ENCODE results near the gene FOXE3. TPM values are rescaled to one million over a fixed set of nuclear protein-coding genes. Genes with fewer than 3 reads are reported as not detected.

FOXE3 gene
- total and polyA plus RNA-seq, 2 donors = 0.05 to 0.39 TPM

- Histone ChIP-seq H3K27ac (ENCODE audit: low read depth in 1 of 2, low read length in 1 of 2) (no peak overlapping the region), H3K36me3 (ENCODE audit: control insufficient read depth in 2 of 2, insufficient read depth in 2 of 2, low read length in 1 of 2) (peaks cover 2 to 5% of the 10 kb centered on the region in 2 donors), H3K27me3 (ENCODE audit: control insufficient read depth in 2 of 2, insufficient read depth in 1 of 2, low read length in 1 of 2) (peaks cover 0 to 3% of the 10 kb centered on the region in 2 donors), H3K4me3 (ENCODE audit: low read length in 2 of 2) (no peak overlapping the region), H3K4me1 (ENCODE audit: control insufficient read depth in 2 of 2, insufficient read depth in 2 of 2, low read length in 2 of 2) (no peaks in the 10 kb centered on the region), H3K9me3 (ENCODE audit: control insufficient read depth in 2 of 2, insufficient read depth in 1 of 2, low read length in 1 of 2) (no peaks in the 10 kb centered on the region)
- 97% methylated on average over 5 of the region's 5 CpGs for WGBS
- no peak for DNase-seq (ENCODE audit: low read depth in 6 of 9, low spot score in 9 of 9)
These were observed 29.8 kb upstream of the FOXE3 start for GRCh38 chr1:47386268-47386667.

GRCh38 chr1:47388030-47388890 is 27.8 kb upstream of the FOXE3 start:
- WGBS = 62% methylated on average over 10 of the region's 10 CpGs
- Histone ChIP-seq H3K36me3 (ENCODE audit: control insufficient read depth in 2 of 2, insufficient read depth in 2 of 2, low read length in 1 of 2) (peaks cover 0 to 2% of the 10 kb centered on the region in 2 donors), H3K4me1 (ENCODE audit: control insufficient read depth in 2 of 2, insufficient read depth in 2 of 2, low read length in 2 of 2) (no peaks in the 10 kb centered on the region), H3K4me3 (ENCODE audit: low read length in 2 of 2) (no peak overlapping the region), H3K27me3 (ENCODE audit: control insufficient read depth in 2 of 2, insufficient read depth in 1 of 2, low read length in 1 of 2) (peaks cover 0 to 3% of the 10 kb centered on the region in 2 donors), H3K9me3 (ENCODE audit: control insufficient read depth in 2 of 2, insufficient read depth in 1 of 2, low read length in 1 of 2) (no peaks in the 10 kb centered on the region), H3K27ac (ENCODE audit: low read depth in 1 of 2, low read length in 1 of 2) (no peak overlapping the region)
- no peak for DNase-seq (ENCODE audit: low read depth in 6 of 9, low spot score in 9 of 9)

- WGBS = 32% methylated on average over 3 of the region's 3 CpGs
- Histone ChIP-seq H3K4me3 (ENCODE audit: low read length in 2 of 2) (no peak overlapping the region), H3K4me1 (ENCODE audit: control insufficient read depth in 2 of 2, insufficient read depth in 2 of 2, low read length in 2 of 2) (no peaks in the 10 kb centered on the region), H3K36me3 (ENCODE audit: control insufficient read depth in 2 of 2, insufficient read depth in 2 of 2, low read length in 1 of 2) (no peaks in the 10 kb centered on the region), H3K9me3 (ENCODE audit: control insufficient read depth in 2 of 2, insufficient read depth in 1 of 2, low read length in 1 of 2) (no peaks in the 10 kb centered on the region), H3K27ac (ENCODE audit: low read depth in 1 of 2, low read length in 1 of 2) (no peak overlapping the region), H3K27me3 (ENCODE audit: control insufficient read depth in 2 of 2, insufficient read depth in 1 of 2, low read length in 1 of 2) (peaks cover 0 to 3% of the 10 kb centered on the region in 2 donors)
- DNase-seq (ENCODE audit: low read depth in 6 of 9, low spot score in 9 of 9) = peak in 2 of 9 donors; percentile 16 to 23
These were observed 27.2 kb upstream of the FOXE3 start for GRCh38 chr1:47388891-47389238.

- Histone ChIP-seq H3K4me1 (ENCODE audit: control insufficient read depth in 2 of 2, insufficient read depth in 2 of 2, low read length in 2 of 2) (no peaks in the 10 kb centered on the region), H3K36me3 (ENCODE audit: control insufficient read depth in 2 of 2, insufficient read depth in 2 of 2, low read length in 1 of 2) (no peaks in the 10 kb centered on the region), H3K27me3 (ENCODE audit: control insufficient read depth in 2 of 2, insufficient read depth in 1 of 2, low read length in 1 of 2) (peaks cover 0 to 3% of the 10 kb centered on the region in 2 donors), H3K9me3 (ENCODE audit: control insufficient read depth in 2 of 2, insufficient read depth in 1 of 2, low read length in 1 of 2) (no peaks in the 10 kb centered on the region), H3K27ac (ENCODE audit: low read depth in 1 of 2, low read length in 1 of 2) (no peak overlapping the region), H3K4me3 (ENCODE audit: low read length in 2 of 2) (no peak overlapping the region)
- whole genome bisulfite sequencing = 72% methylated on average over 2 of the region's 2 CpGs
- DNase-seq (ENCODE audit: low read depth in 6 of 9, low spot score in 9 of 9) = no peak
These were observed 26.4 kb upstream of the FOXE3 start for GRCh38 chr1:47389731-47390130.

- Histone ChIP-seq H3K9me3 (ENCODE audit: control insufficient read depth in 2 of 2, insufficient read depth in 1 of 2, low read length in 1 of 2) (no peaks in the 10 kb centered on the region), H3K4me1 (ENCODE audit: control insufficient read depth in 2 of 2, insufficient read depth in 2 of 2, low read length in 2 of 2) (no peaks in the 10 kb centered on the region), H3K27ac (ENCODE audit: low read depth in 1 of 2, low read length in 1 of 2) (no peak overlapping the region), H3K4me3 (ENCODE audit: low read length in 2 of 2) (no peak overlapping the region), H3K27me3 (ENCODE audit: control insufficient read depth in 2 of 2, insufficient read depth in 1 of 2, low read length in 1 of 2) (peaks cover 0 to 5% of the 10 kb centered on the region in 2 donors), H3K36me3 (ENCODE audit: control insufficient read depth in 2 of 2, insufficient read depth in 2 of 2, low read length in 1 of 2) (no peaks in the 10 kb centered on the region)
- 69% methylated on average over 2 of the region's 2 CpGs for WGBS
- DNase-seq (ENCODE audit: low read depth in 6 of 9, low spot score in 9 of 9) = no peak
These were observed 25.2 kb upstream of the FOXE3 start for GRCh38 chr1:47390843-47391242.

GRCh38 chr1:47393141-47393540 is 22.9 kb upstream of the FOXE3 start:
- no peak overlapping the region for H3K27ac ChIP-seq (ENCODE audit: low read depth in 1 of 2, low read length in 1 of 2)
- WGBS = 86% methylated on average over 5 of the region's 5 CpGs
- H3K27me3 ChIP-seq (ENCODE audit: control insufficient read depth in 2 of 2, insufficient read depth in 1 of 2, low read length in 1 of 2) = peaks cover 0 to 9% of the 10 kb centered on the region in 2 donors
- no peaks in the 10 kb centered on the region for H3K4me1 ChIP-seq (ENCODE audit: control insufficient read depth in 2 of 2, insufficient read depth in 2 of 2, low read length in 2 of 2)
- DNase-seq (ENCODE audit: low read depth in 6 of 9, low spot score in 9 of 9) = no peak
- no peaks in the 10 kb centered on the region for H3K36me3 ChIP-seq (ENCODE audit: control insufficient read depth in 2 of 2, insufficient read depth in 2 of 2, low read length in 1 of 2)
- no peak overlapping the region for H3K4me3 ChIP-seq (ENCODE audit: low read length in 2 of 2)
- no peaks in the 10 kb centered on the region for H3K9me3 ChIP-seq (ENCODE audit: control insufficient read depth in 2 of 2, insufficient read depth in 1 of 2, low read length in 1 of 2)

GRCh38 chr1:47395433-47395832 is 20.7 kb upstream of the FOXE3 start:
- H3K9me3 ChIP-seq (ENCODE audit: control insufficient read depth in 2 of 2, insufficient read depth in 1 of 2, low read length in 1 of 2) = no peaks in the 10 kb centered on the region
- DNase-seq (ENCODE audit: low read depth in 6 of 9, low spot score in 9 of 9) = no peak
- peaks cover 0 to 12% of the 10 kb centered on the region in 2 donors for H3K27me3 ChIP-seq (ENCODE audit: control insufficient read depth in 2 of 2, insufficient read depth in 1 of 2, low read length in 1 of 2)
- H3K4me1 ChIP-seq (ENCODE audit: control insufficient read depth in 2 of 2, insufficient read depth in 2 of 2, low read length in 2 of 2) = no peaks in the 10 kb centered on the region
- 80% methylated on average over 3 of the region's 3 CpGs for WGBS
- H3K36me3 ChIP-seq (ENCODE audit: control insufficient read depth in 2 of 2, insufficient read depth in 2 of 2, low read length in 1 of 2) = no peaks in the 10 kb centered on the region
- no peak overlapping the region for H3K27ac ChIP-seq (ENCODE audit: low read depth in 1 of 2, low read length in 1 of 2)
- H3K4me3 ChIP-seq (ENCODE audit: low read length in 2 of 2) = no peak overlapping the region

GRCh38 chr1:47396671-47397196 is 19.4 kb upstream of the FOXE3 start:
- peaks cover 0 to 13% of the 10 kb centered on the region in 2 donors for H3K27me3 ChIP-seq (ENCODE audit: control insufficient read depth in 2 of 2, insufficient read depth in 1 of 2, low read length in 1 of 2)
- H3K9me3 ChIP-seq (ENCODE audit: control insufficient read depth in 2 of 2, insufficient read depth in 1 of 2, low read length in 1 of 2) = no peaks in the 10 kb centered on the region
- 97% methylated on average over 6 of the region's 6 CpGs for WGBS
- H3K4me3 ChIP-seq (ENCODE audit: low read length in 2 of 2) = no peak overlapping the region
- no peak overlapping the region for H3K27ac ChIP-seq (ENCODE audit: low read depth in 1 of 2, low read length in 1 of 2)
- H3K4me1 ChIP-seq (ENCODE audit: control insufficient read depth in 2 of 2, insufficient read depth in 2 of 2, low read length in 2 of 2) = no peaks in the 10 kb centered on the region
- DNase-seq (ENCODE audit: low read depth in 6 of 9, low spot score in 9 of 9) = no peak
- no peaks in the 10 kb centered on the region for H3K36me3 ChIP-seq (ENCODE audit: control insufficient read depth in 2 of 2, insufficient read depth in 2 of 2, low read length in 1 of 2)

- Histone ChIP-seq H3K4me3 (ENCODE audit: low read length in 2 of 2) (no peak overlapping the region), H3K4me1 (ENCODE audit: control insufficient read depth in 2 of 2, insufficient read depth in 2 of 2, low read length in 2 of 2) (no peaks in the 10 kb centered on the region), H3K27me3 (ENCODE audit: control insufficient read depth in 2 of 2, insufficient read depth in 1 of 2, low read length in 1 of 2) (peaks cover 0 to 22% of the 10 kb centered on the region in 2 donors), H3K27ac (ENCODE audit: low read depth in 1 of 2, low read length in 1 of 2) (no peak overlapping the region), H3K36me3 (ENCODE audit: control insufficient read depth in 2 of 2, insufficient read depth in 2 of 2, low read length in 1 of 2) (no peaks in the 10 kb centered on the region), H3K9me3 (ENCODE audit: control insufficient read depth in 2 of 2, insufficient read depth in 1 of 2, low read length in 1 of 2) (no peaks in the 10 kb centered on the region)
- WGBS = 95% methylated on average over 4 of the region's 4 CpGs
- no peak for DNase-seq (ENCODE audit: low read depth in 6 of 9, low spot score in 9 of 9)
These were observed 16.8 kb upstream of the FOXE3 start for GRCh38 chr1:47399138-47399845.

All from thymus (tissue), 11 donors.